DND-41 (cell line): ENCODE results near the gene SLC8A2.

Source experiments
- ATAC-seq: fragments of 200-7000 bp; cut with Tn5 transposase; 3 replicates; pipeline ENCODE4 v1.9.1; 2021; ENCODE audit warnings: low read depth; ENCODE audit not compliant: insufficient read depth
- DNase-seq: peaks from one replicate; pipeline ENCODE4 v3.0.0-alpha.2; 2020
- H2AFZ ChIP-seq: 2 replicates; pipeline ENCODE4 v1.6.0; 2012; ENCODE audit warnings: low read depth, low read length
- H3K27ac ChIP-seq: 2 replicates; pipeline ENCODE4 v1.5.1; 2012; ENCODE audit warnings: low read length, inconsistent platforms
- H3K27me3 ChIP-seq: fragments of 200-600 bp; sonication (generic); 2 replicates; pipeline ENCODE4 v1.6.0; 2012; ENCODE audit warnings: low read length, mild to moderate bottlenecking, inconsistent platforms; ENCODE audit not compliant: insufficient read depth, poor library complexity
- H3K36me3 ChIP-seq: 2 replicates; pipeline ENCODE4 v1.5.1; 2012; ENCODE audit warnings: low read length, inconsistent platforms; ENCODE audit not compliant: insufficient read depth
- H3K4me1 ChIP-seq: 2 replicates; pipeline ENCODE4 v1.5.1; 2012; ENCODE audit warnings: mild to moderate bottlenecking, low read length; ENCODE audit not compliant: insufficient read depth
- H3K4me2 ChIP-seq: 2 replicates; pipeline ENCODE4 v1.6.0; 2012; ENCODE audit warnings: mild to moderate bottlenecking, moderate library complexity, low read length, inconsistent platforms; ENCODE audit not compliant: insufficient read depth
- H3K4me3 ChIP-seq, 2 experiments: fragments of 200-600 bp in 1 of 2; shearing (Covaris generic) in 1 of 2; 2 replicates each; pipeline ENCODE4 v1.5.1; 2012 to 2016; ENCODE audit warnings: inconsistent platforms in 2 of 2, low read length in 2 of 2, mild to moderate bottlenecking in 2 of 2, low read depth in 1 of 2, moderate library complexity in 1 of 2
- H3K79me2 ChIP-seq: 2 replicates; pipeline ENCODE4 v1.6.0; 2012; ENCODE audit warnings: low read length, inconsistent platforms; ENCODE audit not compliant: insufficient read depth
- H3K9ac ChIP-seq: 2 replicates; pipeline ENCODE4 v1.6.0; 2012; ENCODE audit warnings: low read depth, mild to moderate bottlenecking, inconsistent platforms, low read length, moderate library complexity
- H3K9me3 ChIP-seq: 2 replicates; pipeline ENCODE4 v1.5.1; 2012; ENCODE audit warnings: low read length, moderate library complexity, mild to moderate bottlenecking, inconsistent platforms; ENCODE audit not compliant: insufficient read depth, severe bottlenecking
- H4K20me1 ChIP-seq: 2 replicates; pipeline ENCODE4 v1.6.0; 2012; ENCODE audit warnings: low read length; ENCODE audit not compliant: insufficient read depth
- EZH2 ChIP-seq: IDR thresholded peaks from 3 replicates; pipeline ENCODE4 v1.6.1; 2012; ENCODE audit warnings: borderline replicate concordance, low read depth, mild to moderate bottlenecking, moderate library complexity, low read length, inconsistent platforms; ENCODE audit not compliant: severe bottlenecking
- TF ChIP-seq, protein P1 (sequence below): IDR thresholded peaks from 2 replicates; pipeline ENCODE4 v1.5.1; 2012; ENCODE audit warnings: borderline replicate concordance, low read length, moderate library complexity, mild to moderate bottlenecking; ENCODE audit not compliant: poor library complexity, severe bottlenecking; ENCODE audit errors: extremely low read depth

Gene SLC8A2

DNA sequence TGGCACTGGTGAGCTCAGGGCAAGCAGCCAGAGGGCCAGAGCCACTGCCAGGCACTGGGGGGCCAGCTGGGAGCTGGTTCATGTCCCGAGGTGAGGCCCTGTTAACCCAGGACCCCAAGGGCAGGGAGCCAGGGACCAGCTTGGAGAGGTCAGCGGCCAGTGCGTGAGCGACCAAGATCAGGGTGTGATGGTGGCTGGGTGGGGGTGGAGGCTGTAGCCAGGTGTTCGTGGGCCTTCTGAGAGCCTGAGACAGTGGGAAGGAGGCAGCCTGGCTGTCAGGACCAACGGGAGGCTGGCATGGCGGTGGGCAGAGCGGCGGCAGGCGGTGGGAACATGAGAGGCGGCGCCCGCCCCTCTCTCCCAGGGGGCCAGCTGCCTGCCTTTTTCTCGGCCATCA, 20.4 kb upstream of the SLC8A2 start:
- DNase-seq = no peak
- peaks cover 76% of the 10 kb centered on the region for H3K36me3 ChIP-seq
- ATAC-seq = no peak
- no peaks in the 10 kb centered on the region for H3K79me2 ChIP-seq
- no peak overlapping the region for H3K27ac ChIP-seq
- no peaks in the 10 kb centered on the region for H3K27me3 ChIP-seq
- H4K20me1 ChIP-seq = peaks cover 25% of the 10 kb centered on the region
- H3K4me2 ChIP-seq = no peak overlapping the region
- H2AFZ ChIP-seq = no peak overlapping the region
- no peak overlapping the region for H3K4me3 ChIP-seq
- H3K4me1 ChIP-seq = peaks cover 6% of the 10 kb centered on the region; the same call in 1 of the 2 replicates
- no peak overlapping the region for H3K9ac ChIP-seq
- no peaks in the 10 kb centered on the region for H3K9me3 ChIP-seq
- TF ChIP-seq EZH2 = no peak
- TF ChIP-seq, protein P1, sequence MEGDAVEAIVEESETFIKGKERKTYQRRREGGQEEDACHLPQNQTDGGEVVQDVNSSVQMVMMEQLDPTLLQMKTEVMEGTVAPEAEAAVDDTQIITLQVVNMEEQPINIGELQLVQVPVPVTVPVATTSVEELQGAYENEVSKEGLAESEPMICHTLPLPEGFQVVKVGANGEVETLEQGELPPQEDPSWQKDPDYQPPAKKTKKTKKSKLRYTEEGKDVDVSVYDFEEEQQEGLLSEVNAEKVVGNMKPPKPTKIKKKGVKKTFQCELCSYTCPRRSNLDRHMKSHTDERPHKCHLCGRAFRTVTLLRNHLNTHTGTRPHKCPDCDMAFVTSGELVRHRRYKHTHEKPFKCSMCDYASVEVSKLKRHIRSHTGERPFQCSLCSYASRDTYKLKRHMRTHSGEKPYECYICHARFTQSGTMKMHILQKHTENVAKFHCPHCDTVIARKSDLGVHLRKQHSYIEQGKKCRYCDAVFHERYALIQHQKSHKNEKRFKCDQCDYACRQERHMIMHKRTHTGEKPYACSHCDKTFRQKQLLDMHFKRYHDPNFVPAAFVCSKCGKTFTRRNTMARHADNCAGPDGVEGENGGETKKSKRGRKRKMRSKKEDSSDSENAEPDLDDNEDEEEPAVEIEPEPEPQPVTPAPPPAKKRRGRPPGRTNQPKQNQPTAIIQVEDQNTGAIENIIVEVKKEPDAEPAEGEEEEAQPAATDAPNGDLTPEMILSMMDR = no peak

DNA sequence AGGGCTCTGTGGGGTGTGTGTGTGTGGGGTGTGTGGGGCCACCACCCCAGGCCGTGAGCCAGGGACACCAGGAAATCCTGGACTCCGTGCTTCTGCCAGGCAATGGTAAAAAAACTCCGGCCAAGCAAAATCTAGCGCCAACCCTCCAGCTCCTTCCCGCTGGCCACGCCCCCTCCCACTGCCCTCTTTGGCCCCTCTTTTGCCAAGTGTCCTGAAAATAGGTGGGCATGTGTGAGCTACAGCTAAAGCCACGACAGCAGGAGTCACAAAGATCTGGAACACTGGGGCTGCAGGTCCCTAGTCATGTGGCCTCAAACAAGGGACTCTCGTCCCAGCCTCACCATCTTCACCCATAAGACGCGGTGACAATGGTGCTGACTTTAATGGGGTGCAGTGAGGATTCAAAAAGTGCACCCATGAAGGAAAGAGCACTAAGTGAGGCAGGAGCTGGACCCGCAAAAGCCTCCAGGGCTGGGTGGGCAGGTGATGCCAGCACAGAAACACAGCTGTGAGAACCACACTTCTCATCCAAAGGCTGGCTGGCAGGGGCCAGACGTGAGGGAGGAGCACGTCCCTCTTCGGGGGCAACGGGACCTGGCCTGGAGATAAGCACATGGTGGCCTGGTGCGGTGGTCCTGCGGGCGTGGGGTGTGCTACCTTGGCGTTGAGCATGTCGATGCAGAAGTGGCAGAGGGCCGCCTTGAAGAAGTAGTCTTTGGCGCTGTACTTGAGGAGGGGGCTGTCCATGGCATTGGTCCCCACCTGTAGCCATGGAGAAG, 19.9 kb upstream of the SLC8A2 start:
- no peaks in the 10 kb centered on the region for H3K79me2 ChIP-seq
- no peaks in the 10 kb centered on the region for H3K9me3 ChIP-seq
- no peak overlapping the region for H3K4me2 ChIP-seq
- peaks cover 9% of the 10 kb centered on the region; the same call in 1 of the 2 replicates for H3K4me1 ChIP-seq
- H4K20me1 ChIP-seq = peaks cover 25% of the 10 kb centered on the region; the same call in 1 of the 2 replicates
- no peak overlapping the region for H3K9ac ChIP-seq
- peaks cover 72% of the 10 kb centered on the region for H3K36me3 ChIP-seq
- TF ChIP-seq, protein P1 = no peak
- TF ChIP-seq EZH2 = no peak
- ATAC-seq = no peak
- no peaks in the 10 kb centered on the region for H3K27me3 ChIP-seq
- no peak overlapping the region for H3K27ac ChIP-seq
- no peak overlapping the region for H3K4me3 ChIP-seq
- no peak for DNase-seq
- no peak overlapping the region for H2AFZ ChIP-seq

DNA sequence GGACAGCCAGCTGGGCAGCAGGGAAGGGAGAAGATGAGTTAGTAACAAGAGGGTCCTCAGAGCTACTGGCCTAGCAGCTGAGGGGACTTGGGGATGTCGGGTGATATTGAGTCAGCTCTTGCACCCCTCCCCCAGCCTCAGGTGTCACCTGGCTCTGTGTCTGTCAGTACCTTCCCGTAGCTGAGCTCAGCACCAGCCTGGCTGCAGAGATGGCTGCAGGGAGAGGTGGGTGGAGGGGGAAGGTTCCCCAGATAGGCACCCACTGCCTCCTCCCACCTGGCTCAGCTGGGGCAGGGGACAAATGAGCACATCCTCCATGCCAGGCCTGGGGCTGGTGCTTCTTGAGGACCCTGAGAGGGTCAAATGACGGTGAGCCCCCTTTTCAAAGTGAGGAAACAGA, 19.2 kb upstream of the SLC8A2 start:
- Histone ChIP-seq H3K9ac (no peak overlapping the region), H3K79me2 (no peaks in the 10 kb centered on the region), H3K9me3 (no peaks in the 10 kb centered on the region), H2AFZ (no peak overlapping the region), H3K4me2 (no peak overlapping the region), H3K4me1 (peaks cover 9% of the 10 kb centered on the region; the same call in 1 of the 2 replicates), H3K36me3 (peaks cover 71% of the 10 kb centered on the region), H3K4me3 (no peak overlapping the region), H3K27ac (no peak overlapping the region), H4K20me1 (peaks cover 22% of the 10 kb centered on the region; the same call in 1 of the 2 replicates), H3K27me3 (no peaks in the 10 kb centered on the region)
- DNase-seq (no peak), ATAC-seq (no peak)
- no peak for TF ChIP-seq EZH2
- TF ChIP-seq, protein P1 = no peak
